ENCODE data around the gene CACNA1H. TPM values are rescaled to one million over a fixed set of nuclear protein-coding genes. Genes with fewer than 3 reads are reported as not detected.
"Not testable (repeated sequence)": the region's sequence is repeated elsewhere in the genome, so short reads cannot be mapped to it uniquely, and the experiment has no call there.

The CACNA1H gene
- total RNA-seq, 1 donor from 2014 or later = 42.8 TPM

- no peaks in the 10 kb centered on the region for H3K27me3 Mint-ChIP-seq
- H3K27ac Mint-ChIP-seq = no peak overlapping the region
- DNase-seq (ENCODE audit: low spot score, unreplicated experiment) = no peak
- H3K4me1 Mint-ChIP-seq (ENCODE audit: low read depth) = peaks cover 1% of the 10 kb centered on the region
- peaks cover 6% of the 10 kb centered on the region for H3K36me3 Mint-ChIP-seq (ENCODE audit: insufficient read depth)
- no peak for TF ChIP-seq CTCF (IDR thresholded peaks at IDR 0.05; ENCODE audit: unreplicated experiment)
- H3K4me3 Mint-ChIP-seq (ENCODE audit: low read depth) = no peak overlapping the region
- H3K9me3 Mint-ChIP-seq (ENCODE audit: low read depth) = no peaks in the 10 kb centered on the region
Observed at GRCh38 chr16:1198194-1198593, 45.3 kb downstream of the CACNA1H start.

DNA sequence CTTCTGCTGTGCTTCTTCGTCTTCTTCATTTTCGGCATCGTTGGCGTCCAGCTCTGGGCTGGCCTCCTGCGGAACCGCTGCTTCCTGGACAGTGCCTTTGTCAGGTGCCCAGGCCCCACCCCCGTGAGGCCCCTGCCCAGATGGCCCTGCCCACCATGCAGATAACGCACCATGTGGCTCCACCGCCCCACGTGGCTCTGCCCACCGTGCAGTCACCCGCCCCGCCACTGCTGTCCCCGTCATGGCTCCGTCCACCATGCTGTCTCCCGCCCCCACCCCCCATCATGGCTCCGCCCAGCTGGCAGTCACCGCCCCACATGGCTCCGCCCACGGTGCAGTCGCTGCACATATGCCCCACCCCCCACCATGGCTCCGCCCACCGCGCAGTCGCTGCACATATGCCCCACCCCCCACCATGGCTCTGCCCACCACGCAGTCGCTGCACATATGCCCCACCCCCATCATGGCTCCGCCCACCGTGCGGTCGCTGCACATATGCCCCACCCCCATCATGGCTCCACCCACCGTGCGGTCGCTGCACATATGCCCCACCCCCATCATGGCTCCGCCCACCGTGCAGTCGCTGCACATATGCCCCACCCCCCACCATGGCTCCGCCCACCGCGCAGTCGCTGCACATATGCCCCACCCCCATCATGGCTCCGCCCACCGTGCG is 45.9 kb downstream of the CACNA1H start:
- DNase-seq (ENCODE audit: low spot score, unreplicated experiment); H3K4me1 Mint-ChIP-seq (ENCODE audit: low read depth); H3K9me3 Mint-ChIP-seq (ENCODE audit: low read depth); H3K27me3 Mint-ChIP-seq; H3K27ac Mint-ChIP-seq; H3K4me3 Mint-ChIP-seq (ENCODE audit: low read depth); H3K36me3 Mint-ChIP-seq (ENCODE audit: insufficient read depth): not testable (repeated sequence)

DNA sequence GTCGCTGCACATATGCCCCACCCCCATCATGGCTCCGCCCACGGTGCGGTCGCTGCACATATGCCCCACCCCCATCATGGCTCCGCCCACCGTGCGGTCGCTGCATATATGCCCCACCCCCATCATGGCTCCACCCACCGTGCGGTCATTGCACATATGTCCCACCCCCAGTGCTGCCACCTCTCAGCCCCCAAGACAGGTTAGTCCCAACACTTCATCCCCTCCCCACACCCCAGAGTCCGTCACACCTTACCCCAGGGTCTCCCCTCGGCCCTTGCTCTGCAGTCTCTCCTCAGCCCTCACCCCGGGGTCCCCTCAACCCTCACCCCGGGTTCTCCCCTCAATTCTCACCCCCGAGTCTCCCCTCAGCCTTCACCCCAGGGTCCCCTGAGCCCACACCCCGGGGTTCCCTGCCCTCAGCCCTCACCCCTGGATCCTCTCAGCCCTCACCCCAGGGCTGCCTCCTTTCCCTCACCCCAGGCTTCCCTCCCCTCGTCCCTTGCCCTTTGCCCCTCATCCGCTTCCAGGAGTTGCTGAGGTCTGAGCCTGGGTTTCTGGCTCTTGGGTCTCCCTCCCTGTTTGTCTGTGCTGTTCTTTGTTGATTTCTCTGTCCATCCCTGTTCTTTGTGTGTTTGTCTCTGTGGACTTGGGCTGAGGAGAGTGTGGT is 46.6 kb downstream of the CACNA1H start:
- no peaks in the 10 kb centered on the region for H3K27me3 Mint-ChIP-seq
- peaks cover 6% of the 10 kb centered on the region for H3K36me3 Mint-ChIP-seq (ENCODE audit: insufficient read depth)
- no peak for TF ChIP-seq CTCF (IDR thresholded peaks at IDR 0.05; ENCODE audit: unreplicated experiment)
- H3K4me3 Mint-ChIP-seq (ENCODE audit: low read depth) = no peak overlapping the region
- H3K27ac Mint-ChIP-seq = no peak overlapping the region
- peaks cover 1% of the 10 kb centered on the region for H3K4me1 Mint-ChIP-seq (ENCODE audit: low read depth)
- DNase-seq (ENCODE audit: low spot score, unreplicated experiment) = no peak
- no peaks in the 10 kb centered on the region for H3K9me3 Mint-ChIP-seq (ENCODE audit: low read depth)

DNA sequence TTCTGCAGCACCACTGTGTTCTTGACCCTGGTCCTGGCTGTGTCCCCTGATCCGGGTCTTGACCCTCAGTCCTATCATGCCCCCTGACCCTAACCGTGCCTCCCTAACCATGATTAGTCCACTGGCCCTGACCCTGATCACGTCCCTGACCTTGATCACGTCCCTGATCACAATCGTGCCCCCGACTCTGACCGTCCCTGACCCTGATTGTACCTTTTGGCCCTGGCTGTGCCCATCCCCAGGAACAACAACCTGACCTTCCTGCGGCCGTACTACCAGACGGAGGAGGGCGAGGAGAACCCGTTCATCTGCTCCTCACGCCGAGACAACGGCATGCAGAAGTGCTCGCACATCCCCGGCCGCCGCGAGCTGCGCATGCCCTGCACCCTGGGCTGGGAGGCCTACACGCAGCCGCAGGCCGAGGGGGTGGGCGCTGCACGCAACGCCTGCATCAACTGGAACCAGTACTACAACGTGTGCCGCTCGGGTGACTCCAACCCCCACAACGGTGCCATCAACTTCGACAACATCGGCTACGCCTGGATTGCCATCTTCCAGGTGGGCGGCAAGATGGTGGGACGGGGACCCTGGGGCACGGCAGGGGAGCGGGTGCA is 47.2 kb downstream of the CACNA1H start:
- Mint-ChIP-seq H3K27me3 (no peaks in the 10 kb centered on the region), H3K4me3 (ENCODE audit: low read depth) (no peak overlapping the region), H3K9me3 (ENCODE audit: low read depth) (no peaks in the 10 kb centered on the region), H3K36me3 (ENCODE audit: insufficient read depth) (peaks cover 6% of the 10 kb centered on the region), H3K27ac (no peak overlapping the region), H3K4me1 (ENCODE audit: low read depth) (peaks cover 1% of the 10 kb centered on the region)
- TF ChIP-seq CTCF (IDR thresholded peaks at IDR 0.05; ENCODE audit: unreplicated experiment) = no peak
- DNase-seq (ENCODE audit: low spot score, unreplicated experiment) = no peak

DNA sequence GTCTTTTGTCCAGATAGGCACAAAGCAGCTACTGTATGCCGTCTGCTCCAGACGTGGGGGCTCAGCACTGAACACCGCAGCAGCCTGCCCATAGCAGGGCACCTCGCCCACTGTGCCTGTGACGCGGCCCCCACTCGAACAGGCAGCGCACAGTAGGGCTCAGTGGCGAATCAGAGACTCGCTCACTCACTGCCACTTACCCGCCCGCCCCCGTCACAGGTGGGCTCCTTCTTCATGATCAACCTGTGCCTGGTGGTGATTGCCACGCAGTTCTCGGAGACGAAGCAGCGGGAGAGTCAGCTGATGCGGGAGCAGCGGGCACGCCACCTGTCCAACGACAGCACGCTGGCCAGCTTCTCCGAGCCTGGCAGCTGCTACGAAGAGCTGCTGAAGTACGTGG is 48.5 kb downstream of the CACNA1H start:
- H3K9me3 Mint-ChIP-seq (ENCODE audit: low read depth) = no peaks in the 10 kb centered on the region
- H3K27me3 Mint-ChIP-seq = no peaks in the 10 kb centered on the region
- TF ChIP-seq CTCF (IDR thresholded peaks at IDR 0.05; ENCODE audit: unreplicated experiment) = no peak
- H3K4me3 Mint-ChIP-seq (ENCODE audit: low read depth) = no peak overlapping the region
- peaks cover 1% of the 10 kb centered on the region for H3K4me1 Mint-ChIP-seq (ENCODE audit: low read depth)
- no peak for DNase-seq (ENCODE audit: low spot score, unreplicated experiment)
- H3K36me3 Mint-ChIP-seq (ENCODE audit: insufficient read depth) = peaks cover 8% of the 10 kb centered on the region
- no peak overlapping the region for H3K27ac Mint-ChIP-seq

Data from progenitor cell of endocrine pancreas (in vitro differentiated cells).